ENCODE results near the gene PI4K2A.

The PI4K2A gene

DNA sequence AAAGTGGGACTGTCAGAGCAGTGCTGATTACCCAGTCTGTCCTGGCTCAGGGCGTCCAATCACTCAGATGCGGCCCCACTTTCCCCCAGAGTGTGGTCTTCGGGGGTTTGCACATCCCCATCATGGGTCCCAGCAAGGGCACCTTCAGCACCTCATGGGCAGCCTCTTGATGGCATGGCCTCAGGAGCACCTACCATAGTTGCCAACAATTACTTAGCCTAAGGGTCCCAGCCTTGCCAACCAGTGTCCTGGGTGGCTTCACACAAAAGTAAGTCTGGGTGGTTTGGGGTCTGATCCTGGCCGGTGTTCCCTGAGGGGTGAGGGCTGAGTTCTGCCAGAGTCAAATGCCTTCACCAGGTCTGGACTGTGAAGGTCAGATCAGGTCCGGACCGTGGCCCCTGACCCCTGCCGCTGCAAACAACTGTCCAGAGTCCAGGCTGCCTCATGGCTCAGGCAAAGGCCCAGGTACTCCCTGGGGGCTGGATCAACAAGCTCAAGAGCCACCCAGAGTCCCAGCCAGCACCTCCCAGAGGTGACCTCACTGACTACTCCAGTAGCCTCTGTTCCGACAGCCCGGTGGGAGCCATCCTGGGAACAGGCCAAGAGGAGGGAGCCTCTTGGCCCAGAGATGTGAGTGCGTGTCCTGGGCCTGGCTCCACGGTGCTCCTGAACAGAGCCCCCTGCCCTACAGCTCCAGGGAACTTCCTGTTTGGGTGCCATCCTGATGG, 66.8 kb downstream of the PI4K2A start:
- no peak for DNase-seq

DNA sequence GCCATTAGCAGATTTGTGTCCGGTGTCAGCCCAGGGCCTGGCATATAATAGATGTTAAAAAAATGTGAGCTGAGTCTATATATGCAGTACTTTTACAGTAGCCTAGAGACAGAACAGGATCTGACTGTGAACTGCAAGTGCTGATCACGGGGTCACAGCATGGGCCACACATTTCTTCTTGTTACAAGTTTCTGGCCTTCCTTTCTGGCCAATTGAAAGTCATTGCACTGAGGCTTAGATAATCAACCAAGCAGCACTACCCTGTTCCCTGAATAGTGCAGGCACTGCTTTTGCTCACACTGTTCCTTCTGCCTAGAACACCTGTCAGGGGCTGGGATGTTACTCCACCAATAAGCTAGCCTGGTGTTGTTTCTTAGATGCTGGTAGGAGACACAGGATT, 67.7 kb downstream of the PI4K2A start:
- no peak for DNase-seq

DNA sequence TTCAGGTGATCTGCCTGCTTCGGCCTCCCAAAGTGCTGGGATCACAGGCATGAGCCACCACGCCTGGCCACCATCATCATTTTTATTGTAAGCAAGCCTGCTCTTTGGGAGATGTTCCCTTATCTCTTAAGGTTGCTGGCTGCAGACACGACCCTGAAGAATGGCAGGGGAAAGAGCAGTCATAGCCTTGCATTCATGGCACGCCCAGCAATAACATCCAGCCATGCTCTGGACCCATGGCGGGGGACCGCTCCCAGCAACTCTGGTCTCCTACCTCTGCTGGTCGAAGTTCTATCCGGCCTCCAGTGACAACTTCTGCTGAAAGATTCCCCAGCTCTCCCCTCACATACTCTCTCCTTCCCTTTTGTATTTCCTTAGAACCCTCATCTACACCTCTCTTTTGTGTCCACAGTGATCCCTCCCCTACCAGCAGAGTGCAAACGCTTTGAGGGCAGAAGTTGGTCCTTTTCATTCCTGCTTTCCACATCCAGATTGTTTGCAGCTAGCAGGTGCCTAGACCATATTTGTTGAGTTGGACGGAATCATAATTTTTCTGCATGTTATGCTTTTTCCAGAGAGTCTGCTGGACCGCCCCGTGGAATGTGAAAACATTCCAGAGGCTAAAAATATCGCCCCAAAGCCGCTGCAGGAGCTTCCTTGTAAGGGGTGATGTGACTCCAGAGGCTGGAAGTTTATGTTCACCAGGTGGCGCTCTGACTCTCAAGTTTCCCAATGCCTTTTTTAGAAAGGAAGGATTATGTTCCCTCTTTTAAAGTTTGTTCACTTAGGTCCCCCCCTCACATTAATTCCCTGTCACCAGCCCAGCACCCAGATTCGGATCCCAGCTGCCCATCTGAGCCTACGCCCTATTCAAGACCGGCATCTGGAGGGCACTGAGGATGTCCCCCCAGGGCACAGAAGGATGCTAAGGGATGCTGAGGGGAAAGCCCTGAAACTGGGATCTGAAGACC, 68.8 kb downstream of the PI4K2A start:
- peak in 2 of 5 experiments; percentile 9 to 19 for DNase-seq

DNA sequence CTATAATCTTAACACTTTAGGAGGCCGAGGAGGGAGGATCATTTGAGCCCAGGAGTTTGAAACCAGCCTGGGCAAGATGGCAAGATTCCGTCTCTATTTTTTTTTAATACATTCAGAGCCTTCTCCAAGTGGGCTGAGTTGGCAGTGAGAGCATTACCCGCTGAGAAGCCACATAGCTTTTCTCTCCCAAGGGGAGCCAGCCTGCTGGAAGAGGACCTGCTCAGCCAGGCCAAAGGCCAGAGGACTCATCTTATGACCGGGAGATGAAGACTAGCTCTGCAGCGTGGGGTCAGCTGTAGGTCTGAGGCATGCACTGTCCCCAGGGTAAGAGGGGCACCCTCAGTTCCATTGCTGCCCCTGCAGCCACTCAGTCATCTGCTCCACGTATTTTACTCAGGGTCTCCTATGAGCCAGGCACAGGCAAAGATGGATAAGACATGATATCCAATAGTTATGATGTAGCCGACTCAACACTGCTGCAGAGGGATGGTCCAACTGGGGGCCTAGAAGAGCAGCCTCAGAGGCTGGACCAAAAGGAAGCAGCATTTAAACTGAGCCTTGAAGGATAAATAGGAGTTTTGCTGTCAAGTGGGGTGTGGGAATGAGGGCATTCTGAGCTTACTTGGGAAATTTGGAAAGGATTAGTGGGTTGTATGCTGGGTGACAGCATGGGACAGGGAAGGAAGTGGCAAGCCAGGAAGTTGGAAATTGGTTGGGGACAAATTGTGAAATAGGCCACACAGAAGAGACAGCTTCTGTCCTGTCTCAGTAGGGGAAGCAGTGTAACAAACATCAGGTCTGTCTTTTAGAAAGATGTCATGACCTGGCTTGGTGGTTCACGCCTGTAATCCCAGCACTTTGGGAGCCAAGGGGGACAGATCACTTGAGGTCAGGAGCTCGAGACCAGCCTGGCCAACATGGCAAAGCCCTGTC, 71.4 kb downstream of the PI4K2A start:
- DNase-seq: no peak

DNA sequence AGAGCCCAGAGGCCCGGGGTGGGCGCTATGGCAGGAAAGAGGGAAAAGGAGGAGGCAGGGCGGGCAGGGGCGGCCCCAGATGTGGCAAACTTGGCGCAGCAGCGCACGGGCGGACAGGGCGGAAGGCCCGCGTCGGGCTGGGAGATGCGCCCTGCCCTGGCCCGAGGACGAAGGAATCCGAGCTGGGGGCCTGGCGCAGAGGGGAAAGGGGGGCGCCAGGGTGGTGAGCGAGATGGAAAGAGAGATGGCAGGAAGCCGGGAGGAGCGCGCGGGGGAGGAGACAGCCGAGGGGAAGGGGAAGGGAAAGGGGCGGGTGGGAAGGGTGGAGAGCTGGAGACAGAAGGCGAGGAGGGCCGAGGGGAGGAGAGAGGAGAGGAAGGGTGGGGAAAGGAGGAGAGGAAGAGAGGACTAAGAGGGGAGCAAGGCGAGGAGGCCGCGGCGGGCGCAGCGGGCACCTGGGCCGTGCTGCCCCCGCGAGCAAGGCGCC, 72.9 kb downstream of the PI4K2A start, which contains the start of gene MARVELD1:
TSS of gene MARVELD1 (plus strand) at position 392 of the 487 bp plus-strand sequence. CDS start 147 bp downstream, outside the sequence.
- DNase-seq: no peak

DNA sequence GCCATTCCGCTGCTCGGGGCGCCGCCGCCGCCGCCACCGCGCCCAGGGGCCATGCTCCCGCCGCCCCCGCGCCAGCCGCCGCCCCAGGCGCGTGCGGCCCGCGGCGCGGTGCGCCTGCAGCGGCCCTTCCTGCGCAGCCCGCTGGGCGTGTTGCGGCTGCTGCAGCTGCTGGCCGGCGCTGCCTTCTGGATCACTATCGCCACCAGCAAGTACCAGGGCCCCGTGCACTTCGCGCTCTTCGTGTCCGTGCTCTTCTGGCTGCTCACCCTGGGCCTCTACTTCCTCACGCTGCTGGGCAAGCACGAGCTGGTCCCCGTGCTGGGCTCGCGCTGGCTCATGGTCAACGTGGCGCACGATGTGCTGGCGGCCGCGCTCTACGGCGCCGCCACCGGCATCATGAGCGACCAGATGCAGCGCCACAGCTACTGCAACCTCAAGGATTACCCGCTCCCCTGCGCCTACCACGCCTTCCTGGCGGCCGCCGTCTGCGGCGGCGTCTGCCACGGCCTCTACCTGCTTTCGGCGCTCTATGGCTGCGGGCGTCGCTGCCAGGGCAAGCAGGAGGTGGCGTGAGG, 73.4 kb downstream of the PI4K2A start:
- peak; percentile 17 to 68 (median 26) for DNase-seq

DNA sequence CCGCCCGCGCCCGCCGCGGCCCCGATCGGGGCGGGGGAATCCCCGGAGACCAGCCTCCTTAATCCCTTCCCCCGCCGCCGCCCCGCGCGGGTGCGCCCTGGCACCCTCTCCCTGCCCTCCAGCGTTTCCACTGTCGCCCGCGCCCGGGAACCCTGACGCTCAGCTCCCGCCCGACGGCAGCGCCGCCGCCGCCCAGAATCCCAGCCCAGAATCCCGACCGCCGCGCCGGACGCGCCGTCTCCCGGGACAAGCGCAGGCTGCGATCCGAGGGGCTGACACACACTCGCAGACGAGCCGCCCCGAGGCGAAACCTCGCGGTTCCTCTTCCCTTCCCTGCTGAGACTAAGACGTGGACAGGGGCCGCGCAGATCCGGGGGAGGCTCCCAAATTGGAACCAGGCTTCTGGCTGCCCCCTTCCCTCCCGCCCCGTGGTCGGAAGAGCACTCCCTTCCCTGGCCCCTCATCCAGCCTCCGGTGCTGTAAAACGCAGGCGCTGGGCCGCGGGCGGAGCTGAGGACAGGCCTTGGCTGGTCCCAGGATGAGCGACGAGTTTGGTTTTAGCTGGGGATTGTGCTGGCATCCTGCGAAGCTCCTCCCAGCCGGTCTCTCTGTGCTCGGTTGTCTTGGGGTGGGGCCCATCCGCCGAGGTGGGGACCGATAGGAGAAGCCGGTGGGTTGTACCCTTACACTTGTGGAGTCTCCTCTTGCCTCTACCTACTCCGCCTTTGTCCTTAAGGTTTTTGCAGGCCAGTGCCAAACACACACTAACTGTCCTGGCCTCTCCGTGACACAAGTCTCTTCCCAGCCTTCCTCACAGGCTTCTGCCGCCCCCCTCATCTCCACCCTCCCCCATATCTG, 74.2 kb downstream of the PI4K2A start:
- DNase-seq: no peak

DNA sequence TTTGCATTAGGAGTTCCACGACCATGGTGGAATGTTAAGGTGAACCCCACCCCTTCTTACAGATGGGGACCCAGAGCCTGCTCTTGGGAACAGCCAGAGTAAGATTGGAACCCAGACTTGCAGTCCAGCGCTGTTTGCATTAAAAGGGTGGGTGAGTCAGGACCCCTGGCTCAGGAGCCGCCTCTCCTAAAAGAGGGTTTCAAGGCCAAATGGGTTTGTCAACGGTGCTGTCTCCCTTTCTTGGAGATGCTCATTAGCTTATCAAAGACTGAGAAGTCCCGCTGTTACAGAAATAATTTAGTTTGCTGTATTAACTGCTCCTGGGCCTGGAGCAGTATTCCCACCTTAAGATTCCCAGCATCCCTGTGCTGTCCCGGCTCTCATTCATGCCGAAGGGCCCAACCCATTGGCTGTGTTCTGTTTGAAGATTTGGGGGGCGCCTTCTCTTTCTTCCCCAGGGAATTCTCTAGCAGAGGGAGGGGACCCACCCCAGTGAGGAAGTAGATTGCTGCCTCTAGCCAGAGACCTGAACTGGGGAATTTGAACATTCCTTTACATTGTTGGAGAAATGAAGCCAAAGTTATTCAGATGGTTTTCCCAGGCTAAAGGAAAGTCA, 74.9 kb downstream of the PI4K2A start:
- no peak for DNase-seq

DNA sequence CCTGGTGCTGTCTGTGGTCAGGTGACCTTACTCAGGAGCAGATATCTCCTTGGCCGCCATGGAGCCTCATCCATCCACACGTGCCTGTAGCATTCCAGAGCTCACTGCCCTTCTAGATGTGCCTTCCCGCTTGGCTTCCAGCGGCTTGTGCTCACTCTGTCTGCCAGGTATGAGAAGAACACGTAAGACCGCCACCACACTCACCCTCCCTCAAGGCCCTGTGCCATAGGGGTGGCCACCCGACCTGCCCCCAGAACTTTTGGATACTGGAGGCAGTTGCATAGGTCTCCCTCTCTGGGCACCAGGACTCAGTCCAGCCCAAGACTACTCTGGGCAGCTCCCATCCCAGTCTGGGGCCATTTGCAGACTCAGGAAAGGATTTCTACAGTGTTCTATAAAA, 77.2 kb downstream of the PI4K2A start:
- DNase-seq: no peak

DNA sequence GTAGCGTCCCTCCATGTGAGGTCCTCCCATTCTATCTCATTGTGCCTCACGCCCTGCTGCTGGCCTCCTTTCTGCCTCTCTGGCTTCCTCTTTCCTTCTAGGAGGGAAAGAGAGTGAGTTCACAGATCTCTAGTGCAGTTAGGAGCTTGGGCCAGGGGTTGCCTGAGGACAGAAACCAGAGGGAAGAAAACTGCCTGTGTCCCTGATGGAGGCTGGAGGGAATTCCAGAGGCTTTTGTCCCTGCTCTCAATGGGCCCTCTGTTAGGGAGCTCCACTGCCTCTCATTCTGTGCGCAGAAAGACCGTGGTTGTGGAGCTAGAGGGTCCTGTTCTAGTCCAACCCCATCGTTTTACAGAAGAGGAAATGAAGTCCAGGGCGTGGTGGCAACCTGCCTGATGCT, 77.7 kb downstream of the PI4K2A start:
- no peak for DNase-seq

DNA sequence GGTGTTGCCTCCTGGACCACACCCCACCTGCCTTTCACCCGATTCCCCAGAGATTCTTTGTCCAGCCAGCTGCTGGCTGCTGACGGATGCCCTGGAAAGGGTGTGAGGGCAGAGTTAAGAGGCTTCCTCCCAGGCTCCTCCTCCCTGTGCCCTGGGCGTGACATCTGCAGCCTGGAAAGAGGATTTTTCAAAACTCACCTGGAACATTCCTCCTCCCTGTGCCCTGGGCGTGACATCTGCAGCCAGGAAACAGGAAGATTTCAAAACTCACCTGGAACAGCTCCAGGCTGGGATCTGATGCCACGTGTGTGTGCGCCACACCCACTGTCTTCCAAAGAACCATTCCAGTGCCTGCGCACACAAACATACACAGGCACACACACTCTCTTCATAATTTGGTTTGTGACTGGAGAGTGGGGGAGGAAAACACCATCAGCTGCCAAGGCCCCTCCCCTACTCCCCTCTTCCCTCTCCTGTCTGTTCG, 78.2 kb downstream of the PI4K2A start:
- DNase-seq: no peak

DNA sequence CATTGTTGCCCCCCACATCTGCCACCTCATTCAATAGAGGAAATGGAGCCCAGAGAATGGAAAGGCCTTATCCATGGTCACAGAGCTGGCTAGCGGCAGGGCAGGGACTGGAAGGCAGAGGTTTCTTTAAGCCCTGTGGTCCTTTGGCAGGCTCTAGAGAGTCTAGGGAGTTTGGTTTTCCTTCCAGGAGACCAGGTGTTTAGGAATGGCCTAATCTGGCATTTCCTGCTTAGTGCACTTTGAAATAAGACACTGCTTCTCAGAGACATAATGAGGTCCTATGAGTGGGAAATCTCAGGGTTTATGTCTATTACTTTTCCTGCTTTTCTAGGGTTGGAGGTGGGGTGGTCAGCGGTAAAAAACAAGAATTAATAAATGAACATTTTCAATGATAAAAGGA, 79.1 kb downstream of the PI4K2A start:
- DNase-seq: no peak

DNA sequence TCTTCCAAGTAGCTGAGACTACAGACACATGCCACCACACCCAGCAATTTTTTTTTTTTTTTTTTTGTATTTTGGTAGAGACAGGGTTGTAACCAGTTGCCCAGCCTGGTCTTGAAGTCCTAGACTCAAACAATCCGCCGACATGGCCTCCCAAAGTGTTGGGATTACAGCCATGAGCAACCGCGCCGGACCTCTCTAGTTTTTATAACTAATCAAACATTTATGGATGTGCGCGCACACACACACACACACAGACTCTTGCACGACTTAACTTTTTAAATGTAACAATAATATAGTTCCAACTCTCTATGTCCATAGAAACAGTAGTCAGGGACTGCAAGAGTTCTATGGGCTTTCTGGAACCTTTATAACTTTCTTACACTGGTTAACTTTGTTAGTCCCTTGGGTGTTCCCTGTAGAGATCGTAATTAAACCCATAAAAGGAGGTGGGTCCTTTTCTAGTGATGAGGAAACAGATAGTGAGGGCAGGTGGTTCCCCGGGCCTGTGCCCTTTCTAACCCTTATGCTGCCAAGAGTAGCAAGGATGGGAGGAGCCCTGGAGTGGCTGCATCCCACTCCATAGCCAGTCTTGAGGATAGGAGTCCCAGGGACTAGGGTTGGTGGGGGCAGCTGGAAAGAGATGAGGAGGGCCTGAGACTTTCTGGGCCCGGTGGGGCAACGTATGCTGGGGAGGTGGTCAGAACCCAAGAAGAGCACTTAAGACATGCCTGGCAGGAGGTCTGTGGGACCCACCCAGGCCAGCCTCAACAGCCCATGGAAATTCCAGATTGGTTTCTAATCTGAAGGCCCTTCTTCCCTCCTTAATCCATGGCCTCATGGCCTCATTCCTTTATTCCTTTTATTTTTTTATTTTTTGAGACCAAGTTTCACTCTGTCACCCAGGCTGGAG, 81.7 kb downstream of the PI4K2A start:
- DNase-seq: no peak

DNA sequence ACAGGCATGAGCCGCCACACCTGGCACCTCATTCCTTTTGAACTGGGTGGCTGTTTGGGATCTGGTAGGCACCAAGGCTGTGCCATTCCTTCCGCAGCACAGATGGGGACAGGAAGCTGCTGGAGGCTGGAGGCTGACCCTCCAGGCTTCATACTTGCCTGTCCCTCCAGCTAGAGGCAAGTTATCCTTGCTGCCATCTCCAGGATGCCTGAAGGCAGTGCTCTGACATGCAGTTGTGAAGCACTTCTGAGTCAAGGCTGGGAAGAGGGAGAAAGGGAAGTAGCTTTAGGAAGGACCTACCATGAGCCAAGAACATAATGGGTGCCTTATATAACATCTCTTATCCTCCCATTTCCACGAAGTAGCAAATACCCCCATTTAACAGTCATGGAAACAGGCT, 82.5 kb downstream of the PI4K2A start:
- no peak for DNase-seq

DNA sequence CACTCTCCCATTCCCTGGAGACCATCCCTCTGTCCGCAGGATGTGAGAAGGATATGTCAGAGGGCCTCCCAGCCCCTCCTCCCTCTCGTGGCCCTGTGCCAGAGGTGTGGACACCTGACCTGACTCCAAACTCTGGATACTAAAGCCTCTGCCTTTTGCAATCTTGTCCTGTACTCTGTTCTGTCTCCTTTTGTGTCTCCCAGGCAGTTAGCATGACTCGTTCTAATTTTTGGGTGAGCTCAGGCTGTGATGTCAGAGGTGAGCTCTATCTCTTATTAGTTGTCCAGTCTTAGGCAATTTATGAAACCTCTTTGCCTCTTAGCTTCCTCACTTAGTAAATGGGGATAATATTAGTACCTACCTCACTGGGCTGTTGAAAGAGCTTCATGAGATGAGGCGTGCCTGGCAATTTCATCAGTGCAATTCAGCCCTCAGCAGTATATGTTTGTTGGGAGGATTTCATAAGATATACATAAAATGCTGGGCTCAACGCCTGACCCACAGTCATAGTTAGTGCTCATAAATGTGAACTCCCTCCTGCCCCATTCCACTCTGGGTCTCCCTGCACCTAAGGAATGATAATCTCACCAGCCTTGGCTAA, 84.0 kb downstream of the PI4K2A start:
- no peak for DNase-seq

All from T-helper 2 cell (primary cell).